Osteocyte (in vitro differentiated cells): Measurements from ENCODE around the gene WNK2. TPM values are rescaled to one million over a fixed set of nuclear protein-coding genes. Genes with fewer than 3 reads are reported as not detected.

Experiments used
- DNase-seq: peaks from one replicate; pipeline ENCODE4 v3.0.0; 2021; ENCODE audit warnings: mixed read lengths; ENCODE audit not compliant: unreplicated experiment; ENCODE audit errors: extremely low spot score
- H3K27ac Mint-ChIP-seq: one replicate; pipeline ENCODE4 v1.8.0; 2021; ENCODE audit warnings: mild to moderate bottlenecking, mixed read lengths; ENCODE audit not compliant: unreplicated experiment
- H3K27me3 Mint-ChIP-seq: one replicate; pipeline ENCODE4 v1.8.0; 2021; ENCODE audit warnings: mixed read lengths; ENCODE audit not compliant: unreplicated experiment
- H3K36me3 Mint-ChIP-seq: one replicate; pipeline ENCODE4 v1.8.0; 2021; ENCODE audit warnings: mixed read lengths; ENCODE audit not compliant: unreplicated experiment
- H3K4me1 Mint-ChIP-seq: one replicate; pipeline ENCODE4 v1.8.0; 2021; ENCODE audit warnings: mixed read lengths; ENCODE audit not compliant: unreplicated experiment
- H3K4me3 Mint-ChIP-seq: one replicate; pipeline ENCODE4 v1.8.0; 2021; ENCODE audit warnings: mild to moderate bottlenecking, moderate library complexity, mixed read lengths; ENCODE audit not compliant: unreplicated experiment
- H3K9me3 Mint-ChIP-seq: one replicate; pipeline ENCODE4 v1.8.0; 2021; ENCODE audit warnings: mixed read lengths; ENCODE audit not compliant: unreplicated experiment
- total RNA-seq: library from RNA; stranded (reverse); gene quantifications from 2 replicates; pipeline ENCODE4 v1.2.1, GENCODE V29; 2021
- TF ChIP-seq, protein P1 (sequence below): fragments of 200-600 bp; sonication (generic); IDR thresholded peaks from 2 replicates; pipeline ENCODE4 v1.5.0; 2021; ENCODE audit warnings: antibody characterized with exemption, mild to moderate bottlenecking, moderate library complexity

The WNK2 gene
- total RNA-seq, 1 donor from 2014 or later, result not detected

GRCh38 chr9:93256878-93257807, 73.2 kb downstream of the WNK2 start:
- Mint-ChIP-seq H3K27me3 (no peaks in the 10 kb centered on the region), H3K4me3 (no peak overlapping the region), H3K36me3 (no peaks in the 10 kb centered on the region), H3K9me3 (no peaks in the 10 kb centered on the region), H3K4me1 (no peaks in the 10 kb centered on the region), H3K27ac (no peak overlapping the region)
- peak; percentile 82 for DNase-seq
- TF ChIP-seq, protein P1, sequence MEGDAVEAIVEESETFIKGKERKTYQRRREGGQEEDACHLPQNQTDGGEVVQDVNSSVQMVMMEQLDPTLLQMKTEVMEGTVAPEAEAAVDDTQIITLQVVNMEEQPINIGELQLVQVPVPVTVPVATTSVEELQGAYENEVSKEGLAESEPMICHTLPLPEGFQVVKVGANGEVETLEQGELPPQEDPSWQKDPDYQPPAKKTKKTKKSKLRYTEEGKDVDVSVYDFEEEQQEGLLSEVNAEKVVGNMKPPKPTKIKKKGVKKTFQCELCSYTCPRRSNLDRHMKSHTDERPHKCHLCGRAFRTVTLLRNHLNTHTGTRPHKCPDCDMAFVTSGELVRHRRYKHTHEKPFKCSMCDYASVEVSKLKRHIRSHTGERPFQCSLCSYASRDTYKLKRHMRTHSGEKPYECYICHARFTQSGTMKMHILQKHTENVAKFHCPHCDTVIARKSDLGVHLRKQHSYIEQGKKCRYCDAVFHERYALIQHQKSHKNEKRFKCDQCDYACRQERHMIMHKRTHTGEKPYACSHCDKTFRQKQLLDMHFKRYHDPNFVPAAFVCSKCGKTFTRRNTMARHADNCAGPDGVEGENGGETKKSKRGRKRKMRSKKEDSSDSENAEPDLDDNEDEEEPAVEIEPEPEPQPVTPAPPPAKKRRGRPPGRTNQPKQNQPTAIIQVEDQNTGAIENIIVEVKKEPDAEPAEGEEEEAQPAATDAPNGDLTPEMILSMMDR, result no peak

- Mint-ChIP-seq H3K4me1 (no peaks in the 10 kb centered on the region), H3K27ac (no peak overlapping the region), H3K36me3 (no peaks in the 10 kb centered on the region), H3K27me3 (no peaks in the 10 kb centered on the region), H3K9me3 (no peaks in the 10 kb centered on the region), H3K4me3 (no peak overlapping the region)
- peak; percentile 62 for DNase-seq
- TF ChIP-seq, protein P1, result no peak
These were observed 73.9 kb downstream of the WNK2 start for GRCh38 chr9:93257808-93258331.

GRCh38 chr9:93258419-93258817, 74.5 kb downstream of the WNK2 start:
- H3K4me3 Mint-ChIP-seq, result no peak overlapping the region
- DNase-seq, result peak; percentile 49
- no peaks in the 10 kb centered on the region for H3K9me3 Mint-ChIP-seq
- H3K36me3 Mint-ChIP-seq, result no peaks in the 10 kb centered on the region
- H3K27me3 Mint-ChIP-seq, result no peaks in the 10 kb centered on the region
- no peak overlapping the region for H3K27ac Mint-ChIP-seq
- H3K4me1 Mint-ChIP-seq, result no peaks in the 10 kb centered on the region
- TF ChIP-seq, protein P1, result no peak

DNA sequence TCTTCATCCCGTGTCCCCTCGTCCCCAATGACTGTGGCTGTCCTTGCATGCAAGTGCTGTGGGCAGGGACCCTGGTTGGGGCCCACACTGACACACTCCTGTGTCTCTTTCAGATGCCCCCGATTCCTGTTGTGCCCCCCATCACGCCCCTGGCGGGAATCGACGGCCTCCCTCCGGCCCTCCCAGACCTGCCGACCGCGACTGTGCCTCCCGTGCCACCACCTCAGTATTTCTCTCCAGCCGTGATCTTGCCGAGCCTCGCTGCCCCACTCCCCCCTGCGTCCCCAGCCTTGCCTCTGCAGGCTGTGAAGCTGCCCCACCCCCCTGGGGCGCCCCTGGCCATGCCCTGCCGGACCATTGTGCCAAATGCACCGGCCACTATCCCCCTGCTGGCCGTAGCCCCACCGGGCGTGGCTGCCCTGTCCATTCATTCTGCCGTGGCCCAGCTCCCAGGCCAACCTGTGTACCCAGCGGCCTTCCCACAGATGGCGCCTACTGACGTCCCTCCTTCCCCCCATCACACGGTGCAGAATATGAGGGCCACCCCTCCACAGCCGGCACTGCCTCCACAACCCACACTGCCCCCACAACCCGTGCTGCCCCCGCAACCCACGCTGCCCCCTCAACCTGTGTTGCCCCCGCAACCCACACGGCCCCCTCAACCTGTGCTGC, 75.0 kb downstream of the WNK2 start:
- H3K27ac Mint-ChIP-seq, result no peak overlapping the region
- peak; percentile 82 for DNase-seq
- no peaks in the 10 kb centered on the region for H3K27me3 Mint-ChIP-seq
- no peaks in the 10 kb centered on the region for H3K4me1 Mint-ChIP-seq
- H3K4me3 Mint-ChIP-seq, result no peak overlapping the region
- no peaks in the 10 kb centered on the region for H3K36me3 Mint-ChIP-seq
- TF ChIP-seq, protein P1, result no peak
- no peaks in the 10 kb centered on the region for H3K9me3 Mint-ChIP-seq
